ENCODE results near the gene APIP. TPM values are rescaled to one million over a fixed set of nuclear protein-coding genes. Genes with fewer than 3 reads are reported as not detected.

Gene APIP
- total RNA-seq, 1 experiment from 2014 or later = 24.3 TPM

GRCh38 chr11:34887260-34887659 is 28.9 kb downstream of the APIP start (continued):
- no peak for TF ChIP-seq TEAD1 (CRISPR knock-in tag; IDR thresholded peaks at IDR 0.05)
- no peak for TF ChIP-seq KAT7 (CRISPR knock-in tag; IDR thresholded peaks at IDR 0.05; ENCODE audit: borderline replicate concordance)

GRCh38 chr11:34886609-34887008 is 29.6 kb downstream of the APIP start:
- TF ChIP-seq ZNF232 (CRISPR knock-in tag; IDR thresholded peaks at IDR 0.05) = no peak
- no peak for TF ChIP-seq ZNF416 (CRISPR knock-in tag; IDR thresholded peaks at IDR 0.05)
- no peak for TF ChIP-seq ZNF281 (CRISPR knock-in tag; IDR thresholded peaks at IDR 0.05)
- no peak for TF ChIP-seq MXD4 (CRISPR knock-in tag; IDR thresholded peaks at IDR 0.05; ENCODE audit: borderline replicate concordance)
- TF ChIP-seq IRF1 (CRISPR knock-in tag; IDR thresholded peaks at IDR 0.05) = no peak
- TF ChIP-seq KAT7 (CRISPR knock-in tag; IDR thresholded peaks at IDR 0.05; ENCODE audit: borderline replicate concordance) = no peak
- no peak for TF ChIP-seq ZNF121 (CRISPR knock-in tag; IDR thresholded peaks at IDR 0.05)
- ChIA-PET POLR2A (no interaction called here), CTCF (interaction anchor here (1.4 kb wide), 1 partner anchor 12 kb away, joined by 3 read pairs; no protein-coding TSS in a partner anchor)
- Mint-ChIP-seq H3K36me3 (peaks cover 14% of the 10 kb centered on the region), H3K4me3 (no peak overlapping the region), H3K27me3 (ENCODE audit: low read depth) (no peaks in the 10 kb centered on the region), H3K27ac (no peak overlapping the region), H3K4me1 (no peaks in the 10 kb centered on the region), H3K9me3 (peaks cover 1% of the 10 kb centered on the region)
- ATAC-seq (no peak), DNase-seq (ENCODE audit: low spot score) (no peak)

GRCh38 chr11:34881900-34882299 is 34.3 kb downstream of the APIP start:
- H3K4me1 Mint-ChIP-seq = no peaks in the 10 kb centered on the region
- ATAC-seq (no peak), DNase-seq (ENCODE audit: low spot score) (no peak)
- no peak overlapping the region for H3K27ac Mint-ChIP-seq
- CTCF ChIA-PET = no interaction called here
- peaks cover 4% of the 10 kb centered on the region for H3K9me3 Mint-ChIP-seq
- H3K27me3 Mint-ChIP-seq (ENCODE audit: low read depth) = no peaks in the 10 kb centered on the region
- no peak for TF ChIP-seq ATF1 (CRISPR knock-in tag; IDR thresholded peaks at IDR 0.05)
- TF ChIP-seq FOXJ3 (CRISPR knock-in tag; IDR thresholded peaks at IDR 0.05; ENCODE audit: borderline replicate concordance) = no peak
- no peak for TF ChIP-seq ZNF512 (CRISPR knock-in tag; IDR thresholded peaks at IDR 0.05; ENCODE audit: borderline replicate concordance)
- no peak for TF ChIP-seq CTCF (IDR thresholded peaks at IDR 0.05)
- TF ChIP-seq HMGXB4 (CRISPR knock-in tag; IDR thresholded peaks at IDR 0.05) = no peak
- no peak for TF ChIP-seq GTF2I (CRISPR knock-in tag; conservative IDR thresholded peaks at IDR 0.05)
- no peak for TF ChIP-seq PREB (CRISPR knock-in tag; IDR thresholded peaks at IDR 0.05; ENCODE audit: borderline replicate concordance)
- H3K4me3 Mint-ChIP-seq = no peak overlapping the region
- peaks cover 17% of the 10 kb centered on the region for H3K36me3 Mint-ChIP-seq
- POLR2A ChIA-PET = no interaction called here
